Esophagus squamous epithelium (tissue), 4 donors: ENCODE results near the gene MLLT3.

ENCODE experiments used
- CTCF ChIP-seq, 6 experiments: fragments of 450-650 bp in 4 of 6; fragments of 200-600 bp in 2 of 6; sonication (generic) in 2 of 6; IDR thresholded peaks; one replicate each; pipeline ENCODE4 v1.5.1; 2016 to 2019; ENCODE audit warnings: antibody characterized with exemption in 6 of 6, mild to moderate bottlenecking in 4 of 6, moderate library complexity in 4 of 6
- POLR2A ChIP-seq, 4 donors: fragments of 450-650 bp; IDR thresholded peaks; one replicate each; pipeline ENCODE4 v1.6.1; 2017; ENCODE audit warnings: antibody characterized with exemption in 4 of 4, mild to moderate bottlenecking in 4 of 4, moderate library complexity in 3 of 4

DNA sequence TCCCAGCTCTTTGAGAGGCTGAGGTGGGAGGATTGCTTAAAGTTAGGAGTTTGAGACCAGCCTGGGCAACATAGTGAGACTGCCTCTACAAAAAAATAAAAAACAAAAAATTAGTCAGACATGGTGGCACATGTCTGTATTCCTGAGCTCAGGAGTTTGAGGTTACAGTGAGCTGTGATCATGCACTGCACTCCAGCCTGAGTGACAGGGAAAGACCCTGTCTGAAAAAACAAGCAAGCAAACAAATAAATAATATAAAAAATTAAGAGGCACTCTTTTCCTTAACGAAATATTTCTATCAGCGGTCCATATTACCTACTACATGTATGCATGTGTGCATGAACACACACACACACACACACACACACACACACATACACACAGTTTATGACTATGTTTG lies 40.8 kb upstream of the MLLT3 start:
- TF ChIP-seq POLR2A (IDR thresholded peaks at IDR 0.05) (no peak), CTCF (IDR thresholded peaks at IDR 0.05) (no peak)
